ENCODE measurements around the gene JDP2. TPM values are rescaled to one million over a fixed set of nuclear protein-coding genes. Genes with fewer than 3 reads are reported as not detected.

JDP2 gene
- total and polyA plus RNA-seq, 9 donors, result 45.0 to 63.2 (median 56.7) TPM

GRCh38 chr14:75519826-75520728 is 92.3 kb downstream of the JDP2 start:
- no peaks in the 10 kb centered on the region for H3K9me3 ChIP-seq (replicated peaks; ENCODE audit: control insufficient read depth, low read depth, low read length)
- WGBS (ENCODE audit: insufficient coverage), result 94% methylated on average over 6 of the region's 11 CpGs
- DNase-seq, result no peak
- H3K4me3 ChIP-seq (ENCODE audit: low read length), result no peak overlapping the region
- no peak overlapping the region for H3K27ac ChIP-seq (ENCODE audit: low read length)
- no peaks in the 10 kb centered on the region for H3K36me3 ChIP-seq (ENCODE audit: control insufficient read depth, insufficient read depth, low read length)
- H3K4me1 ChIP-seq (ENCODE audit: control insufficient read depth, insufficient read depth, low read length), result peaks cover 14% of the 10 kb centered on the region
- H3K27me3 ChIP-seq (ENCODE audit: control insufficient read depth, insufficient read depth, low read length), result peaks cover 30% of the 10 kb centered on the region

DNA sequence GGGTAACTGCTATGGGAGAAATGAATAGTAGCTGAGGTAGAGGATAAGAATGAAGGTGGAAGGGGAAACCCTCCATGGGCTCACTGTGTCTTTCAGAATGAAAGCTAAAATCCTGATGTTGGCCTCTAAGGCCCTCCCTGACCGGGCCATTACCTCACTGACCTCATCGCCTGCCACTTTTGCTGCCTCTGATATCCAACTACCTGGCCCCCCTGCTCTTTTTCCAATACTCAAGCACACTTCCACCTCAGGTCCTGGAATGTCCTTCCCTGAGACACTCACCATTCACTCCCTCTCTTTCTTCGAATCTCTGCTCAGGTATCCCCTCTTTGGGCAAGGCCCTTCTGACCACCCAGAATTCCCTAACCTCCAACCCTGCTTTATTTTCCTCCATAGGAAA is 93.0 kb downstream of the JDP2 start:
- Histone ChIP-seq H3K27ac (ENCODE audit: low read length) (no peak overlapping the region), H3K4me1 (ENCODE audit: control insufficient read depth, insufficient read depth, low read length) (peaks cover 7% of the 10 kb centered on the region), H3K9me3 (replicated peaks; ENCODE audit: control insufficient read depth, low read depth, low read length) (no peaks in the 10 kb centered on the region), H3K4me3 (ENCODE audit: low read length) (no peak overlapping the region), H3K27me3 (ENCODE audit: control insufficient read depth, insufficient read depth, low read length) (peaks cover 24% of the 10 kb centered on the region), H3K36me3 (ENCODE audit: control insufficient read depth, insufficient read depth, low read length) (no peaks in the 10 kb centered on the region)
- 89% methylated on average over 2 of the region's 3 CpGs for WGBS (ENCODE audit: insufficient coverage)
- no peak for DNase-seq

GRCh38 chr14:75521415-75522199 is 93.8 kb downstream of the JDP2 start:
- 76% methylated on average over 3 of the region's 11 CpGs for WGBS (ENCODE audit: insufficient coverage)
- no peaks in the 10 kb centered on the region for H3K9me3 ChIP-seq (replicated peaks; ENCODE audit: control insufficient read depth, low read depth, low read length)
- peaks cover 5% of the 10 kb centered on the region for H3K4me1 ChIP-seq (ENCODE audit: control insufficient read depth, insufficient read depth, low read length)
- no peak overlapping the region for H3K4me3 ChIP-seq (ENCODE audit: low read length)
- no peak for DNase-seq
- no peaks in the 10 kb centered on the region for H3K36me3 ChIP-seq (ENCODE audit: control insufficient read depth, insufficient read depth, low read length)
- H3K27me3 ChIP-seq (ENCODE audit: control insufficient read depth, insufficient read depth, low read length), result peaks cover 22% of the 10 kb centered on the region
- no peak overlapping the region for H3K27ac ChIP-seq (ENCODE audit: low read length)

- 65% methylated on average over 7 of the region's 13 CpGs for WGBS (ENCODE audit: insufficient coverage)
- peak within 1 kb of the TSS; percentile 24 for H3K4me3 ChIP-seq (ENCODE audit: low read length)
These were observed 94.6 kb downstream of the JDP2 start, which contains the start of gene BATF for GRCh38 chr14:75522224-75522982. TSS of gene BATF (plus strand) at chr14:75522469. CDS start at chr14:75522683, 214 bp downstream.

GRCh38 chr14:75522983-75523318 is 95.1 kb downstream of the JDP2 start:
- Histone ChIP-seq H3K36me3 (ENCODE audit: control insufficient read depth, insufficient read depth, low read length) (no peaks in the 10 kb centered on the region), H3K9me3 (replicated peaks; ENCODE audit: control insufficient read depth, low read depth, low read length) (no peaks in the 10 kb centered on the region), H3K4me3 (ENCODE audit: low read length) (no peak overlapping the region), H3K4me1 (ENCODE audit: control insufficient read depth, insufficient read depth, low read length) (peaks cover 5% of the 10 kb centered on the region), H3K27ac (ENCODE audit: low read length) (no peak overlapping the region), H3K27me3 (ENCODE audit: control insufficient read depth, insufficient read depth, low read length) (peaks cover 18% of the 10 kb centered on the region)
- 100% methylated on average over 1 of the region's 1 CpG for WGBS (ENCODE audit: insufficient coverage)
- DNase-seq, result no peak

More at GRCh38 chr14:75522224-75522982, 94.6 kb downstream of the JDP2 start, which contains the start of gene BATF:
- Histone ChIP-seq H3K9me3 (replicated peaks; ENCODE audit: control insufficient read depth, low read depth, low read length) (no peaks in the 10 kb centered on the region), H3K36me3 (ENCODE audit: control insufficient read depth, insufficient read depth, low read length) (no peaks in the 10 kb centered on the region), H3K27ac (ENCODE audit: low read length) (no peak within 1 kb of the TSS), H3K4me1 (ENCODE audit: control insufficient read depth, insufficient read depth, low read length) (peaks cover 5% of the 10 kb centered on the region), H3K27me3 (ENCODE audit: control insufficient read depth, insufficient read depth, low read length) (peaks cover 18% of the 10 kb centered on the region)
- DNase-seq, result peak; percentile 41

Other genes with a start within 250 kb of the JDP2 start
- gene FOS, start 149.2 kb upstream of the JDP2 start, total RNA-seq, result 591 TPM
- gene FOS, start 149.2 kb upstream of the JDP2 start, polyA plus RNA-seq (ENCODE audit: insufficient read depth in 1 of 8, insufficient read length in 8 of 8, low replicate concordance in 1 of 8), result 1,000 to 10,000 TPM in 2 of 8 donors, 100 to 1,000 TPM in 6; 142 to 1,403 (median 729) TPM
- gene BATF, start 94.4 kb downstream of the JDP2 start, total RNA-seq, result 0.44 TPM
- 1 to 10 TPM in 1 of 8 donors, under 1 TPM in 7; 0.34 to 1.2 (median 0.58) TPM for gene BATF, start 94.4 kb downstream of the JDP2 start, polyA plus RNA-seq (ENCODE audit: insufficient read depth in 1 of 8, insufficient read length in 8 of 8, low replicate concordance in 1 of 8)
- 11.0 TPM for gene FLVCR2, start 150.6 kb downstream of the JDP2 start, total RNA-seq
- gene FLVCR2, start 150.6 kb downstream of the JDP2 start, polyA plus RNA-seq (ENCODE audit: insufficient read depth in 1 of 8, insufficient read length in 8 of 8, low replicate concordance in 1 of 8), result 10 to 100 TPM; 13.7 to 29.3 (median 16.9) TPM
- gene ERG28, start 232.9 kb downstream of the JDP2 start, total RNA-seq, result 4.5 TPM
- gene ERG28, start 232.9 kb downstream of the JDP2 start, polyA plus RNA-seq (ENCODE audit: insufficient read depth in 1 of 8, insufficient read length in 8 of 8, low replicate concordance in 1 of 8), result 10 to 100 TPM; 11.6 to 17.3 (median 14.2) TPM
- 14.1 TPM for gene TTLL5, start 233.2 kb downstream of the JDP2 start, total RNA-seq
- 10 to 100 TPM; 12.0 to 21.1 (median 15.9) TPM for gene TTLL5, start 233.2 kb downstream of the JDP2 start, polyA plus RNA-seq (ENCODE audit: insufficient read depth in 1 of 8, insufficient read length in 8 of 8, low replicate concordance in 1 of 8)

Data from muscle of leg (tissue), 11 donors.